Left hindlimb (tissue), 1 donor: ENCODE measurements around the gene ESPN.
"Not testable (repeated sequence)": the region's sequence is repeated elsewhere in the genome, so short reads cannot be mapped to it uniquely, and the experiment has no call there.

Source experiments
- DNase-seq: peaks from one replicate; pipeline ENCODE4 v3.0.0-alpha.2; 2018

The ESPN gene

DNA sequence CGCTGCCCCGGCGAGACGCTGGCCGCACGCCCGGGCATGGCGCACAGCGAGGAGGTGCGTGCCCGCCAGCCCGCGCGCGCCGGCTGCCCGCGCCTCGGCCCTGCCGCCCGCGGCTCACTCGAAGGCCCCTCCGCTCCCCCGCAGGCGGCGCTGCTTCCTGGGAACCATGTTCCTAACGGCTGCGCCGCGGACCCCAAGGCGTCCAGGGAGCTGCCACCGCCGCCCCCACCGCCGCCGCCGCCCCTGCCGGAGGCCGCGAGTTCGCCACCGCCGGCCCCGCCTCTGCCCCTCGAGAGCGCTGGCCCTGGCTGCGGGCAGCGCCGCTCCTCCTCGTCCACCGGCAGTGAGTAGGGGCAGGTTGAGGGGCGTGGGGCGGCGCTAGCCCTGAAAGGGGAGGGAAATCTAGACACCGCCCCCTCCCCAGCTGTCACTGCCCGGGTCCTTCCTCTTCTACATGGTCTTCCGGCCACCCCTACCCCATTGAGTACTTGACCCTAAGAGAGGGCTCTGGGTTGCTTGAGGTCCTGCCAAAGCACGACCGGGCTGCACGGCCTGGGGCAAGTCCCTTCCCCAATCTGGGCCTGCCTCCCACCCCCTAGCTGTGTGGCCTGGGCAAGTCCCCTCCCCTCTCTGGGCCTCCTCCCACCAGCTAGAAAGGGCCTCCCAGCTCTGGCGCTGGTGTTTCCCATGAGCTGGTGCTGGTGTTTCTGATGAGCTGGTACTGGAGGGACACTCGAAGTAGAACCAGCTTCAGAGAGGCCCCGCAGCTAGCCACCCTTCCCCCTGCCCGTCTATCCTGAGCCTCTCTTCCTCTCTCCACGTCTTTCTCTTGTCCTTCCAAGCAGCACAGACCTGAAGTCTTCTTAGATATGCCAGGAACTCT lies 24.4 kb downstream of the ESPN start:
- DNase-seq, result no peak

DNA sequence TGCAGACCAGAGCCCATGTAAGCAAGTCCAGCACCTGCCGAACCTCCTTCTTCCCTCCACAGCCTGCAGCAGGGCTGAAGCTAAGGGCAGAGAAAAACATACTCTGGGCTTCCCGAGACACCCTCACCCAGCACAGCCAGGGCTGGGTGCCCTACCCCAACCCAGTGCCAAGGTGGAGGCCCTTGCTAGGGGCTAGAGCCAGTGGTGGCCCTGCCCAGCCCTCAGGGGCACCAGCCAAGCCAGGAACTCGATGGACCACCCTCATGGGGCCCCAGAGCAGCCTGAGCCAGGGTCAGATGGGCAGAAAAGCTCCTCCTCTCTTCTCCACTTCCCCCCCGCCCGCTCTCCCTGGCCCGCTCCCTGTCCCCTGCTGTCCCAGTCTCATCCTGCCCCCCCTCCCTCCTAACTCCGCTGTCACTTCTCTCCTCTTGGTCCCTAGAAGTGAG lies 25.5 kb downstream of the ESPN start:
- DNase-seq, result no peak

DNA sequence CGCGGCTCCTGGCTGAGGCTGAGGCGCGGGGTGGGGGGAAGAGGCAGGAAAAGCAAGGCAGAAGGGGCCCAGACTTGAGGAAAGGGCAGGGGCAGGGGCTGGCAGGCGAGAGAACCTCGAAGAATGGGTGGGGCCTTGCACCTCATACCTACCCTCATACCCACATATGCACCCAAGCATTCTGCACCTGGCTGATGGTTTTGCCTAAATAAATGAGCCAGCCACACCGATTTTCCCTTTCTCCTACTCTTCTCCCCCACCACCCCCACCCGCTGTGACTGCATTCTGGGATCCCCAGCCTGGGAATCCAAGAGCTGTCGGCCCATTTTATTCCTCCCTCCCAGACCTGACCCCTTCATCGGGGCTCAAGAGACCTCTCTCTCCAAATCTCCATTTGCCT lies 25.9 kb downstream of the ESPN start:
- DNase-seq, result not testable (repeated sequence)

DNA sequence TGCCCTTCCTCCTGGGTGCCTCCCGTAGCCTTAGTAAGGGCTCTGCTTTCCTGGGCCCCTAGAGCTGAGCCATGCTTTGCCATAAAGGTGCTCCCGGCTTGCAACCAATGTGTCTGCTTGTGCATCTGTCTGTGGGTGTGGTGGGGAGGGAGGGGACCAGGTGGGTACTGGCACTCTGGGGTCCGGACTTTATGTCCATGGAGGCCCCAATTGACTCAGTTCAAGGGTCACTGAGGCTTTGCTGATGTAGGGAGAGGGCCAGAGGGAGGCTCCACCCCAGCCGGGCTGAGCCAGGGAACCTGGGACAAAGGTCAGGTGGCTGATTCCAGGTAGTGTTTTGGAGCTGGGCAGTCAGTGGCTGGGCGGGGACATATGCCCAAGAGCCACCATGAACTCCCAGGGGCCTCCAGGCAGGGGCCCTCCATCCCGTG lies 26.4 kb downstream of the ESPN start:
- DNase-seq, result no peak

DNA sequence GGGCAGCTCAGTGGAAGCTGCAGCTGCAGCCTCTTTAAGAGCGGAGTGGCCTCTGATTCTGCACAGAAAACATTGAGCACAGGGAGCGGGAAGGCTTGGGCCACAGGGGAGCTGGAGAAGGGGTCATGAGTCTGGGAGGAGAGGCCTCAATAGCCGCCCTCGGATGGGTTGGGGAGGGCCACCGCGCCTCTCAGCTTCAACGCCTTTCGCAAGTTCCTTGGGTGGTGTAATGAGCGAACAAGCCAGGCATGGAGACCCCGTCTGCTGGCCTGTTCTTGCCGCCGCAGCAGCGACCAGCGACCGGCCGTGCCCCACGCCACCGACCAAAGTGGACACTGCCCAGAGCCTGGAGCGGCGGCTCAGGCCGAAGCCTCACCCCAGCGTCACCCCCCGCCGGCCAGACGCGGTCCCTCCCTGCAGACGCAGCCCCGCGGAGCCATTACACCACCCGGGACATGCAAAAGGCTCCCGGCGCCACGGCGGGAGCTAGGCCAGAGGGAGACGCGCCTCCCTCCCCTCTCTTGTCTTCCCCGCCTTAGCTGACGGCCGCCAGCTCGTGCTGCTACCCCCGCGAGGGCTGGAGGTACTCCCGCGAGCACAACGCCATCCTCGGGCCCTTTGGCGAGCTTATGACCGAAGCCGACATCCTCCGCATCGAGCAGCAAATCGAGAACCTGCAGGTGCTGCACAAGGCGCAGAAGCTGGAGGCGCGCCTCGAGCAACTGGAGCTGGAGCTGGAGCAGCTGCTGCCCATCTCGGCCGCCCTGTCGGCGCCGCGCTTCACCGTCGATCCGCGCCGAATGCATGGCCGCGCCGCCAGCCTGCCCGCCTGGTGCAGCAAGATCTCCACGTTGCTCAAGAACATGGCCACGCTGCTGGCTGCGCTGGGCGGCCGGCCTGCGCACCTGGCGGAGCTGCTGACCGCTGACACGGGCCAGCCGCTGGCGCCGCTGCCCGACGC lies 29.6 kb downstream of the ESPN start:
- not testable (repeated sequence) for DNase-seq

DNA sequence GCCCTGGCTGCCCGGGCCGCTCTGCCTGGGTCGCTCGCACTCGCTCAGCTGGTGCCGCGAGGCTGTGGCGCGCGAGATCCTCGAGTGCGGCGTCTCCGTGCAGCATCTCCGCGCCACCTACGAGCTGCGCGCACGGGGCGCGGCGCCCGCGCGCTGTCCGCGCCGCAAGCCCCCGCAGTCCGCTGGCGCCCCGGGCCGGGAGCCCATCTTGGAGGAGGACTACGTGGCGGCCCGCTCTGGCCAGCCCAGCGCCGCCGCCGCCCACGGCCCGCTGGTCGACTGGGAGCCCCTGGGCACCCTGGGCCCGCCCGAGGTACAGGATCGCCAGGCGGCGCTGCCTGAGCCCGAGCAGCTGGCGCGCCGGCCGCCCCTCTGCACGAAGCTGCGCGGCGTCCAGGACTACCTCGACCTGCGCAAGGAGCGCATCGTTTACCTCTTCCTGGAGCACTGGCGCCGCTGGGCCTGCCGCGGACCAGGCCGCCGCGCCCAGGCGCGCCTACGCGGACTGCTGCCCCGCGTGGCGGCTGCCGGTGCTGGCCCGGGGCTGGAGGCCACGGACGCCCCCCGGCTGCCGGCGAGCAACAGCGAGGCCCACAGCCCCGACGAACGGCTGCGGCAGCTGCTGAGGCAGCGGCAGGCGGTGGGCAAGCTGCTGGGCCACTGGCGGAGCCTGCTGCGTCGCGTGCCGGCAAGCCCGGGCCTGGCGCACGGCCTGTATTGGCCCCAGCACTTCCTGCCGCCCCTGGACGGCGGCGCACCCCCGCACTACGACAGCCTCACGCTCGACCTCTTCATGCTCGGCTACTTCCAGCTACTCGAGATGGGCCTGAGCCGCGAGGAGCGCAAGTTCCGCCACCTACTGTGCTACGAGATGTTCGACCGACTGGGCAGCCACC lies 30.5 kb downstream of the ESPN start:
- no peak for DNase-seq

DNA sequence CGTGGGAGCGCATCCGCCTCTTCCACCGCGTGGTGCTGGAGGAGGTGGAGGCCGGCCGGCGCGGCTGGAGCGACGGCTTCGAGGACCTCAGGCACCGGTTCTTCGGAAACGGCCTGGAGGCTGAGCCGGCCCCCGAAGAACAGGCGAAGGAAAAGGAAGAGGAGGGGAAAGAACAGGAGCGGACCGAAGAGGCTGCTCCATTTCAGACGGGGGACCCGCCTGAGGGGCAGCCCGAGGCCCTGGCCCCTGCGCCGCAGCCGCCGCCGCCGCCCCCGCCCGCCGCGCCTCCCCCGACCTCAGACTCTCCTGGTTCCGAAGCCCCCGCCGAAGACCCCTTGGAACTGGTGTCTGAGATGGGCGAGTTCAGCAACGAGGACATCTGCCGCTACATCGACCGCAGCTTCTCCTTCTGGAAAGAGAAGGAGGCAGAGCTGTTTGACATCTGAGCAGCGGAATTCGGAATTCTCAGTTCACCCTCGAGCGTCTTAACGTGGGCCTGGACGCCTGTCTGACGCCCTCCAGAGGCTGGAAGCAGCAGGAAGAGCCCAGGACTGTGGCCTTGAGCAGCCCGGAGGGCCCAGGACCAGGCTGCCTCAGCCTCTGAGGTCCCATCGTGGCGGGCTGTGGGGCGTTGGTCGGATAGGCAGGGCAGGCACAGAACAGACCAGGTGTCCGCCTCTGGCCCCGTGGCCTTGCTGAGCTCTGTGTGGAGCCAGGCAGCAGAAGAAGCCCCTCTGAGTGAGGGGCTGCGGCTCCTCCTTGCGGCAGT lies 31.4 kb downstream of the ESPN start:
- DNase-seq, result not testable (repeated sequence)

DNA sequence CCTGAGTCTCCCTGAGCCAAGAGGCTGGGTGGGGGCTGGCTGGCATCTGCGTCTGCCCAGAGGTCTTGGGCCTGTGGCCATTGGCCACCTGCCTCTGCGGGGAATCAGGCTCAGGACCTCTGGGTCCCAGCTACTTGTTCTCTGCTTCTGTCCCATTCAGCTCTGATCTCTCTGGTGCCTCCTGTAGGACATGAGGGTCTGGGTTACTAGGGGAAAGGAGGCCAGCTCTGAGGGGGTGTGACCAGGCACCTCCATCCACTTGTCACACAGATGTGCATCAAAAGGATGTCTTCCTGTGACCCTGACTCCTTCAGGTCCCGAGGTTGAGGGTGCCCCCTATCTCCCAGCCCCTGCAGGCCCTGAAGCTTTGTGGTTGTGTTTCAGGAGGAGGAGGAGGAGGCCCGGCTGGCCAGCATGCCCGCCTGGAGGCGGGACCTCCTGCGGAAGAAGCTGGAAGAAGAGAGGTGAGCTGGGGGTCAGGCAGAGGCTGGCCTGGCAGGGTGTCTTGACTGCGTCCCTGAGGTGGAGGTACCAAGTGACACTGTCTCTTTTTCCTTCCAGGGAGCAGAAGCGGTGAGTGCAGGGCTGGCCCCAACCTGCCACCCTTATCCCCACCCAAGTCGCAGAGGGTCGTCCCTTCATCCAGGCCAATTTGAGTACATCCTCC lies 32.4 kb downstream of the ESPN start:
- DNase-seq, result no peak

DNA sequence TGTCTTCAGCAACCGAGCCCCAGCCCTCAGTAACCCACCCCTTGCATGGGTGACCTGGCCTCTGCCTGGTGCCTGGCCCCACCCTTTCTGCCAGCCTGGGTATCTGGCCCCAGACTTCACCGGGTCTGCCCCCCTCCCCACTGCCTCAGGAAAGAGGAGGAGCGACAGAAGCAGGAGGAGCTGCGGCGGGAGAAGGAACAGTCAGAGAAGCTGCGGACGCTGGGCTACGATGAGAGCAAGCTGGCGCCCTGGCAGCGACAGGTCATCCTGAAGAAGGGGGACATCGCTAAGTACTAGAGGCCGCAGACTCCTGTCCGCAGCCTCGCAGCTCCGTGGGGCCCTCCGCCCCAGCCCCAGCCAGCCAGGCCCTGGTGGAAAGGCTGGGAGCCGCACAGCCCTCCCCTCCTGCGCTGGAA lies 35.3 kb downstream of the ESPN start:
- no peak for DNase-seq

DNA sequence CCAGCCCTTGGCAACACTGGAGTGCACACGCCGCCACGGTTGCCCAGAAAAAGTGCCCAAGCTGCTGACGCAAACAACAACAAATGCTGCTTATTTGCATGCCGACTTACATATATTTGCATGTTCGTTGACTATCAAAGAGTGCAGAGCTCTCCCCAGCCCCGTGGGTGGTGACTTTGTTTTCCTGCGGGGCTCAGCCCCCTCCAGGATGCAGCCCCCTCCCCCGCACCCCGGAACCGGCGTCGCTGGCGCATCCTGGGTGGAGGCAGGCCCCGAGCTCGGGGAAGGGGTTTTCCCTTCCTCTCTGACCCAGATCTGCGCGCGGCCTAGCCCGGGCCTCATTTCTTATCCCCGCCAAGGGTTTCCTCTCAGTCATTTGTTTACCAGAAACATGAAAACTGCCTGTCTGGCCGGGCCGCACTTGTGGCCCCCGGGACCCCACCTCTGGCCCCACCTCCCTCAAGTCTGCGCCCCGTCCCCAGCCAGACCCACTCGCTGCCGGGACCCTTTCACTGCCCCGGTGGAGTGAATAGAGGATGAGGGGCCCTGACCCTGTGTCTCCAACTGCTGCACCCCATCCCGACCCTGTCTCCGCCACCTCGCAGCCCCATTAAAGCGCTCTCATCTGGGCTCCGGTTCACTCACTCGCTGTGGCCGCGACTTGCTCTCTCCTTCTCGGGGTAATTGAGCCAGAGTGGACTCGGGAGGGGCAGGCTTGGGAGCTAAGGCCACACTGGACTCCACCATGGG lies 35.9 kb downstream of the ESPN start:
- DNase-seq, result no peak

DNA sequence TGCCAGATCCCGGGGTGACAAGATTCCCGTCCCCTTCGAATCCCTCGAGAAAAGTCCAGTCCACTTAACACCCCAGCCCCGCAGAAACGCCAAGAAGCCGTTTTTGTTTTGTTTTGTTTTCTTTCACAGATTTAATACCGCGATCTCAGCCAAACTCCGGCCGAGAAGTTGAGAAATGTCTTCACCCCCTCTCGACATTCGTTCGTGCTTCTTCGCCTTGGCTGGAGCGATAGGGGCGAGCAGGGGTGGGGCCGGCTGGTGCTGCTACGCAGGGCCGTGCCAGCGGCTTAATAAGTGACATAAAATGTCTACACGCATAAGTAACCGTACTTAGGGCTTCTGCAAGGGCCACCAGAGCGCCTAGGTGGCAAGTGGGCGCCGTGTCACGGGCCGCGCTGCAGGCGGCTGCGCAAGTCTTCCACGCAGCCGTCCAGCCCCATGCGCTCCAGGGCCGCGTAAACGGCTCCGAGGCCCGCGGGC lies 36.5 kb downstream of the ESPN start:
- no peak for DNase-seq

DNA sequence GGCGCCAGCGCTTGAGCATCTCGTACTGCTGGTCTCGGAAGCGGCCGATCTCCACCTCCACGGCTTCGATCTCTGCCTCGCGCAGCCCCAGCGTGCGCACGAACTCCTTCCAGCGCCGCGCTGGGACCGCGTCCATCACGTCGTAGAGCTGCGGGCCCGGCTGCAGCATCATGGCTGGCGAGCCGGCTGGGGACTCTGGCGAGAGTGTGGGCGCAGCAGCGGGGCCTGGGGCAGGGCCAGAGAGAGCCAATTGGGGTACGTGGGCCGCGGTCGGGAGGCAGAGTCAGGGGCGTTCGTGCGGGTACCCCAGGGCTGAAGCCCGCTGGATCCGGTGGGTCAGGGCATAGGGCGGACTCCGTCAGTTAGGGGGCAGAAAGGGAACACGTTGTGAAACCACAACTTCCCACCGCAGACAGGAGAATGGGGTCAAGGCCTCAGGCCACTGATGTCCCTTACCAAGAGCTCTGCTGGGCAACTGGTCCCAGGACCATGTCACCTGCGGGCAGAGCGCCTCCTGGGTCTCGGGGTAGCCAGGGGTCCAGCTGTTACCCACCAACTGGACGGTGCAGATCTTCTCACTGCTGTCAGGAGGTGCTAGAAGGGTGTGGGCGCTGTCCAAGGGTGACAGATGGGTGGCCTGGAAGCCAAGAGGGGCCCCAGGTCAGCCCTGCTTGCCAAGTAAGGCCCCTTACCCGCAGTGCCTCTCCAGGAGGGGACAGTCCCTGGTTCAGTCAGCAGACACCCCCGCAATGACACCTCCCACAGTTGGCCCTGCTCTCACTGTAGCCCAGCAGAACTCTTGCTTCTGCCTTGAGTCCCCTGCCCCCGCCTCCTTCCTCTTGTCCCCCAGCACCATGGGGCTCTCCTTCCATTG lies 37.2 kb downstream of the ESPN start:
- no peak for DNase-seq

DNA sequence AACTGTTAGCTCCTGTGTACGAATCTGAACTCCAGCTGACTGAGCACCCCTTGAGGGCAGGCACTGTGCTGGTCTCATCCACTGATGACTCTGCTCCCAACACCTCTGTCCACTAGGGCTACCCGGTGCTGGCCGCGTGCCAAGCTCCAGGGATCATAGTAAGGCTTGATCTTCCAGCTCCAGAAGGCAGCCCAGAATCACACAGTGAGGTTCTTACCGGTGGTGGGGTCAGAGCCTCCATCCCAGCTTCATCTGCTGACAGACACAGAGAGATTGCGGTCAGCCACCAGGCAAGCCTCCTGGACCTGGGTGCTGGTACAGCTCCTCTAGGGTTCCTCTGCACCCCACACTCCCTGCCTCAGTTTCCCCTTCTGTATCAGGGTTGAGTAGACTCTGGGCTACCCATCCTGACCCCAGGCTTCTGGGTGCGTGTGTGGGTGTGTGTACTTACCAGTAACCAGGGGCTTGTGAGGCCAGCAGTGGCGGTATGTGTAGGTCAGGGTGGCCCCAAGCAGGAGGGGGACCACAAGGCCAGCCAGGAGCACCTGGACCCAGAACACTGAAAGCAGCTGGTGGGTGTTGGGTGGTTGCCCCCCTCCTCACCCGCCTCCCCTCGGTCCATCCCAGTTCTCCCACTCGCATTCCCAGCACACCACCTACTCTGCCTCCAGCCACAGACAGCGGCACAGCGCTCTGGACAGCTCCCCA lies 38.0 kb downstream of the ESPN start:
- no peak for DNase-seq

DNA sequence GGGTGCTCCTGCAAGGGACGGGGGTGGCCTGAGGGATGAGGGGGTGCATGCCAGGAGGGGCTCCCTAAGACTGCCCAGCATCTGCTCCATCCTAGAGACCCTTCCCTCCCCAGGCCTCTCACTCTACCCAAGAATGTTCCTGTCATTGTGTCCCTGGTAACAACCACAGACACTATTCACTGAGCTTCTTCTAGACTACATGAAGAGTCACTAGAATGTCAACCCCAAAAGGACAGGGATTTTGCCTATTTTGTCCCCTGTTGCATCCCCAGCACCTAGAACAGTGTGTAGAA lies 38.5 kb downstream of the ESPN start:
- no peak for DNase-seq

DNA sequence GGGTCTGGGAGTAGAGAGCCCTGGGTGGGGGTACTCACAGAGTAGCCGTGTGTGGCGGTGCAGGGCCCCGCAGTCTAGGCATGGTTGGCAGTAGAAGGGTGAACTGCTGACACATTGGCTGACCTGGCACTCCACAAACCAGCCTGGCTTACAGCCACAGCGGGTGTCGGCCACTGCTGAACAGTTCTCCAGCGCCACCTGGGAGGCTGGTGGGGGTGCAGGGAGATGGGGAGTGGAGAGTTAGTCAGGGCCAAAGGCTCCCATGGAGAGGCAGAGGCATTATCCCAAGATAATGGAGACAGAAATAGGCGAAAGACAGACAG lies 39.9 kb downstream of the ESPN start:
- no peak for DNase-seq

DNA sequence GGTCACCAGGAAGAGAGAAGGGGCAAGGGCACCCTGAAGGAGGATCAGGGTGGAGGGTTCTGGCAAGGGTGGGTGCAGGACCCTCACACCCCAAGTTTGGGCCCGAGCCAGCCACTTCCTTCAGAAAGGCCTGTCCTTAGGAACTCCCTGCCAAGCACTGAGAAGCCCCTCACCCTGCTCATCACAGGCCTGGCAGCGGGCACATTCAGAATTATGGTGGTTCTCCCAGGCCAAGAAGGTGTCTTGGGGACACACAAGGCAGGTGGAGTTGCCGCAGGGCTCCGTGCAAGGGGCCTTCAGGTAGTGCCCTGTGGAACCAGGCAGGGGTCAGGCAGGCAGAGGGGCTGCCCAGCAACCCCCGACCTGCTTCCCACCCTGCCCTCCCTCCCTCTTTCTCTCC lies 40.3 kb downstream of the ESPN start:
- no peak for DNase-seq

DNA sequence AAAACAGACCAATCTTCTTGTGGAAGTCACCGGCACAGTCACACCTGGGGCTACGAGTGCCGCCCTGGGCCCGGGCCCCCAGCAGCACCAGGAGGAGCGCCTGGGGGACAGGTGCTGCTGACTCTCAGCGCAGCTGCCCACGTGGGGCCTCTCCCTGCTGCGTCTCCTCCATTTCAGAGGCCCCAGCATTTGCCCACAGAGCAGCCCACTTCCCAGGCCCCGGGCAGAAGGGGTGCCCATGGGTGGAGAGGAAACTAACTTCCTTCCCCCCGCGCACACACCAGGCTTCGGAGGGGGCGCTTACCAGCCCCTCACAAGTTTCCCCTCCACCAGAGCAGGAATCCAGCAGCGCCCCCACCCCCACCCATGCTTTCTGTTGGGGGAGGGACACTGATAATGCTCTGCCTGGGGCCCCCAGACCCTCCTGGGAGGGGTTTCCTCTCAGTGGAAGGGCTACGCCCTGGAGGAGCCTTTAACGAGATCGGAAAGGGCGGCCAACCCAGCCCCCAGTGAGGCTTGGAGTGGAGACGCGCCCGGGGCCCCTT lies 41.0 kb downstream of the ESPN start:
- DNase-seq, result no peak

DNA sequence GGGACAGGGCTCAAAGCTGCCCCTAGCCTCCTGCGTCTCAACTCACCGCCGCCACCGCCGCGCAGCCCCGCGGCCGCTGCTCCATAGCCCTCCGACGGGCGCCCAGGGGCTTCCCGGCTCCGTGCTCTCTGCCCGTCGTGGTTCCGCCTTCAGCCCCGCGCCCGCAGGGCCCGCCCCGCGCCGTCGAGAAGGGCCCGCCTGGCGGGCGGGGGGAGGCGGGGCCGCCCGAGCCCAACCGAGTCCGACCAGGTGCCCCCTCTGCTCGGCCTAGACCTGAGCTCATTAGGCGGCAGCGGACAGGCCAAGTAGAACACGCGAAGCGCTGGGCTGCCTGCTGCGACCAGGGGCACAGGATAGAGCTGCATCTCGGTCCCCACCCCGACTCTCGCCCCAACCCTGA lies 41.4 kb downstream of the ESPN start, which contains the start of gene TNFRSF25:
Gene TNFRSF25 (minus strand): TSS at position 151 of the 400 bp plus-strand sequence. CDS start 66 bp downstream, at position 85.
- no peak for DNase-seq
